Femur (tissue), 1 donor: Measurements from ENCODE around the gene ABTB2.
A peak's percentile ranks its signal among the peaks of the same experiment; 100 is the strongest.
"Not testable (repeated sequence)": the region's sequence is repeated elsewhere in the genome, so short reads cannot be mapped to it uniquely, and the experiment has no call there.

ENCODE experiments used
- DNase-seq: peaks from one replicate; pipeline ENCODE4 v3.0.0-alpha.2; 2017

The ABTB2 gene

DNA sequence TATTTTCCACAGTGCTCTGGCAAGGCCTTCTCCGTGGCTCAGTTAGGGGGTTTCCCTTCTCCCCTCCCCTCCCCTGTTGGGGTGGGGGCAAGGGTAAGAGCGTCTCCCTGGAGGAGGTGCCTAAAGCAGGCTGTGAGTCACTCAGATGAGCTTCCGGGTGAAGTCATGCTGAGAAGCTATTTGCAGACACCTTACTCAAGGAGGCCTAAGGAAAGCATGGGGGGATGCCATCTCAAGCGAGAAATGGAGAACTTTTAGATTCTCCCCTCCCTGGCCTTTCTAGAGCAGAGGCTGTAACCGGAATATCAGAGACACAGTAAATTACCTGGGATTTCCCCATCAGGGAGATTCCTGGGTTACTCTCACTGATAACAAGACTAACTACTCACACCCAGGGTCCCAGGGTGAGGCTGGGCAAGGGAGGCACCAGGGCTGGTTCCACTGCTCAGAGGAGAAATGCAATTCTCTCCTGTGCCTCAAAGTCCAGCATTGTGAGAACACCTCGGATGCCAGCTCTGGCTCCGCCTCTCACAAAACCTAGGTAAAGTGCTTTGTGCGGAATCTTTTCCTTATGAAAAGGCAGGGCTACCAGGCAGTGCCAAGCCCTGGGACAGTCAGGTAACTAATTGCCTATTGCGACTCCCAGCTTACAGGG lies 123.6 kb downstream of the ABTB2 start:
- no peak for DNase-seq

DNA sequence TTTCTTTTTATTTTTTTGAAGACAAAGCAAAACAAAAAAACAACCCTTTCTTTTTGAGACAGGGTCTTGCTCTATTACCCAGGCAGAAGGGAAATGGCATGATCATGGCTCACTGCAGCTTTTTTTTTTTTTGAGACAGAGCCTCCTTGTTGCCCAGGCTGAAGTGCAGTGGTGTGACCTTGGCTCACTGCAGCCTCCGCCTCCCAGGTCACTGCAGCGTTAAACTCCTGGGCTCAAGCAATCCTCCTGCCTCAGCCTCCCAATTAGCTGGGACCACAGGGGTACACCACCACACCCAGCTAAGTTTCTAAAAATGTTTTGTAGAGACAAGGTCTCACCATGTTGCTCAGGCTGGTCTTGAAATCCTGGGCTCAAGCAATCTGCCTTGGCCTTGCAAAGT lies 124.6 kb downstream of the ABTB2 start:
- DNase-seq: no peak

DNA sequence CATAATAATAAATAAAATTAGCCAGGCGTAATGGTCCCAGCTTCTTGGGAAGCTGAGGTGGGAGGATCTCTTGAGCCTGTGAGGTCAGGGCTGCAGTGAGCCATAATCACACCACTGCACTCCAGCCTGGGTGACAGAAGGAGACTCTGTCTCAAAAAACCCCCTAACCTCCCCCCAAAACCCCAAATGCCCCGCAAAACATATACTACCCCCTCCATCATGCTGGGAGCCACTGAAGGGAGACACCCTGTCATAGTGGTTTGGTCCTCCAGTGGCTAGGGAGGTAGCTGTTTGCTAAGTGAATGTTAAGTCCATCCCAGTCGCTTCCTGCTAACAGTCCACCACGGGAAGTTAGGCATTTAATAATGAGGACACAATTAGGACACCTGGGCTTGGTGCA lies 125.0 kb downstream of the ABTB2 start:
- DNase-seq: no peak

- DNase-seq: no peak
Measured at GRCh38 chr11:34226210-34226609, 131.6 kb downstream of the ABTB2 start.

- no peak for DNase-seq
Measured at GRCh38 chr11:34225091-34225490, 132.7 kb downstream of the ABTB2 start.

GRCh38 chr11:34224434-34224966 lies 133.3 kb downstream of the ABTB2 start:
- DNase-seq: no peak

GRCh38 chr11:34223907-34224306 lies 133.9 kb downstream of the ABTB2 start:
- DNase-seq: no peak

DNA sequence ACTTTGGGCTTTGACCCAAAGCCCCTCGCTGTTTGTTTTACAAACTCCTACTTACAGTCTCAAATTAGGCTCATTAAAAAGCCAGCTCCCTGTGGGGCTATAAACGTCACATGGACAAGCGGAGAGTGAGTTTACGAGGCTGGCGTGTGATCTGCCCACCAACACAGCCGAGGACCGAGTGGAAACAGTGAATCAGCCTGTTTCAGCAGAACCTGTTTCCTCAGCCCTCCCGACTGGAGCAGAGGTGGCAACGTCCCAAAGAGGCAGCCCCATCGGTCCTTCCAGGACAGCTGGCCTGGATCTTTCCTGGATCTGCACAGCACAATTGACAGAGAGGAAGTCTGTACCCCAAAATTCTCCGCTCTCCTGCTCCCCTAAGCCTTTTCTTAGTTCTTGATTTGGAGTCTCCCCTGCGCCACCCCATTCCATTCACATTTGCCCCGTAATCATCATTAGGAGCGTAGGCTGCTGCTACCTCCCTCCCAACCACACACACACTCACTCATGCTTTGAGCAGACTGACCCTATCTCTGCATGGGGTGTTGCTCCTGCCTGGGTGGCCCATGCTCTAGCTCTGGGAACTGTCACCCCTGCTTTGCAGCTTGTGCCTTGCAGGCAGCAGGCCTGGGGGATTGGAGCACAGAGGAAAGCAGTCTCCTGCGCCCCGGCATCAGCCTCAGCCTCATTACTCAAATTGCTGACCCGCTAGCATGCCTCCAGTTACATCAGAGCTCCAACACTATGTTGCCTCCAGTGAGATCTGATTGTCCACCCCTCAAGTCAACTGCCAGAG lies 134.6 kb downstream of the ABTB2 start:
- peak; percentile 68 for DNase-seq

DNA sequence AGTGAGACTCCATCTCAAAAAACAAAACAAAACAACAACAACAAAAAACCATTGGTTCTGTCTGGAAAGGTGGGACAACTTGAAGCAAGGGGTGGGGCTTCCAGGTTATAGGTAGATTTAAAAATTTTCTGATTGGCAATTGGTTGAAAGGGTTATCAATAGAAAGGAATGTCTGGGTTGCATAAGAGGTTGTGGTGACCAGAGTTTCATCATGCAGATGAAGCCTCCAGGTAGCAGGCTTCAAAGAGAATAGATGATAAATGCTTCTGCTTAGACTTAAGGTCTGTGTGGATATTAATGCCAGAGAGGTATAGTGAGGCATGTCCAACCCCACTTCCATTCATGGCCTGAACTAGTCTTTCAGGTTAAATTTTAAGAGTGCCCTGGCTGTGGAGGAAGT lies 135.8 kb downstream of the ABTB2 start:
- DNase-seq: no peak

DNA sequence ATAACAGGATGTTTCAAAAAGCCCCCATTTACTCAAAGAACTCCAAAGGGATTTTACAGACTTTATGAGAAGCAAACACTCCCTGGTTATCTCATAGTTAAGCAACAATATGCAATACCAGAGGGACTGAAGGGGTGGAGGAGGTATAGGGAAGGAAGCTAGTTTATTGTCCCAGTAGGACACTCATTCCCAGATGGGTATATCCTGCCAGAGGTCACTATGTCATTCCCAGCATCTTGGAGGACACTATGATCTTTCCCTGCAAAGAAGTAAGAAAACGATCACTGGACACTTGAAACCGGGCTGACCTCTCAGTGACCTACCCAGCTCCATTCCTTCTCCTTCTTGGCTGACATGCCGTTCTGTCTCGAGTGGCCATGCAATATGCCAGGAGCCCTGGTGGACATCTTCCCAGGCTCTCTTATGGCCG lies 137.9 kb downstream of the ABTB2 start:
- no peak for DNase-seq

DNA sequence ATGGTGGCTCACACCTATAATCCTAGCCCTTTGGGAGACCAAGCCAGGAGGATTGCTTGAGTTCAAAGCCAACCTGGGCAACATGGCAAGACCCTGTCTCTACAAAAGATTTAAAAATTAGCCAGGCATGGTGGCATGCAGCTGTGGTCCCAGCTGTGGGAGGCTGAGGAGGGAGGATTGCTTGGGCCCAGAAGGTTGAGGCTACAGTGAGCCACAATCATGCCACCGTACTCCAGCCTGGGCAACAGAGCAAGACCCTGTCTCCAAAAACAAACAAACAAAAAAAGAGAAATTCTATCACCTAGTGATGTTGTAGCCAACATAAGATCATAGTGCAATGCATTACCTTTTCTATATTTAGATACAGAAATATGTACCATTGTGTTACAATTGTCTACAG lies 138.5 kb downstream of the ABTB2 start:
- DNase-seq: no peak

- not testable (repeated sequence) for DNase-seq
Measured at GRCh38 chr11:34218756-34219155, 139.1 kb downstream of the ABTB2 start.

DNA sequence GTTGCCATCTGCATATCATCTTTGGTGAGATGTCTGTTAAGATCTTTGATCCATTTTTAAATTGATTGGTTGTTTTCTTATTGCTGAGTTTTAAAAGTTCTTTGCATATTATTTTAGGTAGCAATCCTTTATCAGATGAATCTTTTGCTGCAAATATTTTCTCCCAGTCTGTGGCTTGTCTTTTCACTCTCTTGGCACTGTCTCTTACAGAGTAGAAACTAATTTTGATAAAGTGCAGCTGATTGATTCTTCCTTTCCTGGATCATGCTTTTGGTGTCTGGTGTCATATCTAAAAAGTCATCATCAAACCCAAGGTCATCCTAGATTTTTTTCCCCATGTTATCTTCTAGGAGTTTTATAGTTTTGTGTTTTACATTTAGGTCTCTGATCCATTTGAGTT lies 139.7 kb downstream of the ABTB2 start:
- no peak for DNase-seq

DNA sequence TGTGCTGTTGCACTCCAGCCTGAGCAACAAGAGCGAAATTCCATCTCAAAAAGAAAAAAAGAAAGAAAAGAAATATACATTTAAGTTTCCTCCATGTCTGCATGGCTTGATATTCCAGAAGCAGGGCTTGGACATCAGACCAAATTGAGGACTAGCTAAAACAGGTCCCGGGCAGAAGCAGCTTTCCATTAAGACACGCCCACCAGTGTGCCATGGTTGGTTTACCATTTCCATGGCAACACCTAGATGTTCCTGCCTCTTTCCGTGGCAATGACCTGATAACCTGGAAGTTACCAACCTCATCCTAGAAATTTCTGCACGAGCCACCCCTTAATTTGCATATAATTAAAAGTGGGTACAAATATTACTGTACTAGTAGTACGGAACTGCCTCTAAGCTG lies 141.1 kb downstream of the ABTB2 start:
- DNase-seq: no peak

GRCh38 chr11:34215806-34216453 lies 141.9 kb downstream of the ABTB2 start:
- DNase-seq: no peak

GRCh38 chr11:34214961-34215805 lies 142.6 kb downstream of the ABTB2 start:
- DNase-seq: no peak

DNA sequence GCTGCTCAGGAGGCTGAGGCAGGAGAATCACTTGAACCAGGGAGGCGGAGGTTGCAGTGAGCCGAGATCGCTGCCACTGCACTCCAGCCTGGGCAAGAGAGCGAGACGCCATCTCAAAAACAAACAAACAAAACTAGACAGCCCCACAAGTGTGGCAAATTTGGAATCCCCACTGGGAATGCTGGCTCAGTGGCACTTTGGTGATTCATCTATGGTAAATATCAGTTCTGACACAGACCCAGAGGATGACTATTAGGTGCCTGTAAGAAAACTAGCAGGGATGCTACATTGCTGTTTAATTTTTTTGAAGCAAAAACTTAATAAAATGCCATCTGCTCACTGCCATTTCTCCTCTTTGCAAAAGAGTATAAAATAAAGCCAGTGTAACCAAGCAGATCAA lies 144.4 kb downstream of the ABTB2 start:
- no peak for DNase-seq

DNA sequence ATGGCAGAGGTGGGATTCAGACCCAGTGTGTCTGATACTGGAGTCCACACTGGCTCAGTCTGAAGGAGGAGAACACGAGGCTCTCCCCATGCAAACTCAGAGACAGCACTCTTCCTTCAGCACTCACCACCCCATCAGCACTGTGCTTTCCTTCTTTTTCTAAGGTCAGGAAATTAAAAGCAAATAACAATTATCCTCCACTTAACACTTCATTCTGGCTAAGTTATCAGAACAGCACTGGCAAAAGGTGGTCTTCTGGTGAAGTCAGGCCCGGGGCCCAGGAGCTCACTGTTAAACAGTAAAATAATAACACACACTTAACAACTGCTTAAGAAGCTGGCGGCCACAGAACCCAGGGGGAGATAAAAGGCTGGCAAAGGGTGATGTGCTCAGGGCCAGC lies 145.2 kb downstream of the ABTB2 start:
- no peak for DNase-seq

DNA sequence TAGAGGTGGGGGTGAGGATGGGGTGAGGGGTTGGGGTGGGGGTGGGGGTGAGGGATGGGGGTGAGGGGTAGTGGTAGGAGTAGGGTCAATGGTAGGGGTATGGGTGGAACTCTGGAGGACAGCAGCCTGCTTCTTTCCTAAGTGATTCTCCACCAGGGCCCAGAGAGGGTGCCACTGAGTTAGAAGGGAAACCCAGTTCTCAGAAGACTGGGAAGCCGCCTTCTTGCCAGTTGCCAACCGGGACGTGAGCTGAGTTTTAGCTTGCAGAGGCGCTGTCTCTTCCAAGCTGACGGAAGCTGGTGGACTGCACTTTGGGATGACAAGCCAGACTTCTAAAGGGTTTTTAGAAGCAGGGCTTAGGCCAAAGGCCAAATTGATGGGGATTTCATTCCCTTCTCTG lies 148.0 kb downstream of the ABTB2 start:
- no peak for DNase-seq

DNA sequence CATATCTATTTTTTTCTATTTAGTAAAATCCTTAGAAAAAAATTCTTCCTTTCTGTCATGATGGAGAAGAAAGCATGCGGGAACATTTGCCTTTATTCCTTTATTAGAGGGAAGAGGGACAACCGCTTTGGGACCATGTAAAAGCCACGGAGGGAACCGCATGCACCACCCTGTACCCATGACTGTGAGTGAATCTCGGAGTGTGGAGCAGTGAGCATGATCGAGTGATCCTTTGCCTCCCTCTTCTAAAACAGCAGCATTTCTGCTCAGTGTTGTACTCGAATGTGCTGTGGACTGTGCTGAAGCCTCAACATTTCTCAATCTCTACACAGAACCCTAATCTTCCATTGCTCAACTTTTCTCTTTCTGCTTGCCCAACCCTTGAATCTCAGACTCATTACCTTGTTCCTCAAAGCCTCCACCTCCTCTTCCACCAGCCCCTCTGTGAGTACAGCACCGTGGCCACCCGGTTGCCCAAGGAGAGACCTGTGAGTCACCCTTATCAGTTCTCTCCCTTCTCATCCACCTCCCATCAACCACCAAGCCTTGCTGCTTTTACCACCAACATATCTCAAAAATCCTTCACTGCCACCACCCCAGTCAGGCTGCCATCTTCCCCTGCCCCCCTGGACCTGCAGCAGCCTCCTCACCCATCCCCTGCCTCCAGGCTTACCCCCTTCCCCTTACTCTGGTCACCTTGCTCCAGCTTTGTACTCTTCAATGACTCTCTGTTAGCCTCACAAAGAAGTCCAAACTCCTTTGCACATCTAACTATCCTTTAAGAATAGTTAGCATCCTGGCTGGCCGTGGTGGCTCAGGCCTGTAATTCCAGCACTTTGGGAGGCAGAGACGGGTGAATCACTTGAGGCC lies 149.3 kb downstream of the ABTB2 start:
- DNase-seq: no peak

GRCh38 chr11:34207487-34208180 lies 150.2 kb downstream of the ABTB2 start:
- DNase-seq: peak; percentile 42
